ENCODE data around the gene PRKG1. TPM values are rescaled to one million over a fixed set of nuclear protein-coding genes. Genes with fewer than 3 reads are reported as not detected.

PRKG1 gene
- total RNA-seq, 1 experiment from 2014 or later, result 16.5 TPM

GRCh38 chr10:52213321-52213752 is 1139.0 kb downstream of the PRKG1 start (continued):
- TF ChIP-seq, protein P1, sequence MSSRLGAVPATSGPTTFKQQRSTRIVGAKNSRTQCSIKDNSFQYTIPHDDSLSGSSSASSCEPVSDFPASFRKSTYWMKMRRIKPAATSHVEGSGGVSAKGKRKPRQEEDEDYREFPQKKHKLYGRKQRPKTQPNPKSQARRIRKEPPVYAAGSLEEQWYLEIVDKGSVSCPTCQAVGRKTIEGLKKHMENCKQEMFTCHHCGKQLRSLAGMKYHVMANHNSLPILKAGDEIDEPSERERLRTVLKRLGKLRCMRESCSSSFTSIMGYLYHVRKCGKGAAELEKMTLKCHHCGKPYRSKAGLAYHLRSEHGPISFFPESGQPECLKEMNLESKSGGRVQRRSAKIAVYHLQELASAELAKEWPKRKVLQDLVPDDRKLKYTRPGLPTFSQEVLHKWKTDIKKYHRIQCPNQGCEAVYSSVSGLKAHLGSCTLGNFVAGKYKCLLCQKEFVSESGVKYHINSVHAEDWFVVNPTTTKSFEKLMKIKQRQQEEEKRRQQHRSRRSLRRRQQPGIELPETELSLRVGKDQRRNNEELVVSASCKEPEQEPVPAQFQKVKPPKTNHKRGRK (CRISPR knock-in tag; IDR thresholded peaks at IDR 0.05; ENCODE audit: borderline replicate concordance), result no peak

GRCh38 chr10:52215745-52216361 is 1141.6 kb downstream of the PRKG1 start:
- POLR2A ChIA-PET, result interaction anchor here (0.7 to 1.4 kb wide), 2 partner anchors 175 to 186 kb away, joined by 4 read pairs; no protein-coding TSS in a partner anchor
- Mint-ChIP-seq H3K4me3 (no peak overlapping the region), H3K9me3 (no peaks in the 10 kb centered on the region), H3K36me3 (no peaks in the 10 kb centered on the region), H3K4me1 (peaks cover 69% of the 10 kb centered on the region), H3K27me3 (ENCODE audit: low read depth) (no peaks in the 10 kb centered on the region), H3K27ac (no peak overlapping the region)
- CTCF ChIA-PET, result interaction anchor here (1.0 to 1.2 kb wide), 3 partner anchors 177 to 826 kb away, joined by 3 to 4 read pairs (median 3); no protein-coding TSS in a partner anchor
- peak; percentile 35 for ATAC-seq
- DNase-seq (ENCODE audit: low spot score), result no peak
- TF ChIP-seq, protein P2, sequence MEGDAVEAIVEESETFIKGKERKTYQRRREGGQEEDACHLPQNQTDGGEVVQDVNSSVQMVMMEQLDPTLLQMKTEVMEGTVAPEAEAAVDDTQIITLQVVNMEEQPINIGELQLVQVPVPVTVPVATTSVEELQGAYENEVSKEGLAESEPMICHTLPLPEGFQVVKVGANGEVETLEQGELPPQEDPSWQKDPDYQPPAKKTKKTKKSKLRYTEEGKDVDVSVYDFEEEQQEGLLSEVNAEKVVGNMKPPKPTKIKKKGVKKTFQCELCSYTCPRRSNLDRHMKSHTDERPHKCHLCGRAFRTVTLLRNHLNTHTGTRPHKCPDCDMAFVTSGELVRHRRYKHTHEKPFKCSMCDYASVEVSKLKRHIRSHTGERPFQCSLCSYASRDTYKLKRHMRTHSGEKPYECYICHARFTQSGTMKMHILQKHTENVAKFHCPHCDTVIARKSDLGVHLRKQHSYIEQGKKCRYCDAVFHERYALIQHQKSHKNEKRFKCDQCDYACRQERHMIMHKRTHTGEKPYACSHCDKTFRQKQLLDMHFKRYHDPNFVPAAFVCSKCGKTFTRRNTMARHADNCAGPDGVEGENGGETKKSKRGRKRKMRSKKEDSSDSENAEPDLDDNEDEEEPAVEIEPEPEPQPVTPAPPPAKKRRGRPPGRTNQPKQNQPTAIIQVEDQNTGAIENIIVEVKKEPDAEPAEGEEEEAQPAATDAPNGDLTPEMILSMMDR (IDR thresholded peaks at IDR 0.05), result peak; percentile 85
- no peak for TF ChIP-seq HMGXB4 (CRISPR knock-in tag; IDR thresholded peaks at IDR 0.05)

DNA sequence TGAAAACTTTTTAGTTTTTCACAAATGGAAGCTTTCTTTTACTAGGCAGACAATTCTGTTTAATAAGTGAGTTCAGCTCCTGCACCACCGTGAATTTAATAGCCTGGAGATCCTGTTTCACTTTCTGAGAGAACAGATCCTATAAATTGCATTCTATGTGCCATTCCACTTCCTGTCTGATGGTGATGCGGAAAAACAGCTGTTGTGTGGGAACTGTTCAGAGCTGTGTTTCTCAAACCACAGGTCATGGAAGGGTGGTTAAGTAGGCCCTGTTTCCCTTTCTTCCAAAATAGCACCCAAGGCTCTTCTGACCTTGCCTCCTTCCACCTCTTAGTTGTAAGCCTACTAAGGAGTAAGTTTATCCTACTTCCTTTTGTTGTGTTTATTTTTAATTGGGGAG is 1142.6 kb downstream of the PRKG1 start:
- Mint-ChIP-seq H3K4me1 (peaks cover 68% of the 10 kb centered on the region), H3K27ac (no peak overlapping the region), H3K4me3 (no peak overlapping the region), H3K9me3 (no peaks in the 10 kb centered on the region), H3K36me3 (no peaks in the 10 kb centered on the region), H3K27me3 (ENCODE audit: low read depth) (no peaks in the 10 kb centered on the region)
- no peak for ATAC-seq
- POLR2A ChIA-PET, result no interaction called here
- no peak for DNase-seq (ENCODE audit: low spot score)
- CTCF ChIA-PET, result interaction anchor here (0.5 to 1.2 kb wide), 4 partner anchors 178 to 827 kb away, joined by 3 to 4 read pairs (median 3); no protein-coding TSS in a partner anchor
- TF ChIP-seq EMX1 (CRISPR knock-in tag; IDR thresholded peaks at IDR 0.05), result no peak
- TF ChIP-seq FOXP1 (CRISPR knock-in tag; IDR thresholded peaks at IDR 0.05; ENCODE audit: borderline replicate concordance), result no peak
- TF ChIP-seq ZNF232 (CRISPR knock-in tag; IDR thresholded peaks at IDR 0.05), result no peak
- TF ChIP-seq NFE2L1 (CRISPR knock-in tag; IDR thresholded peaks at IDR 0.05), result no peak
- no peak for TF ChIP-seq ARID4B (CRISPR knock-in tag; IDR thresholded peaks at IDR 0.05; ENCODE audit: borderline replicate concordance)

DNA sequence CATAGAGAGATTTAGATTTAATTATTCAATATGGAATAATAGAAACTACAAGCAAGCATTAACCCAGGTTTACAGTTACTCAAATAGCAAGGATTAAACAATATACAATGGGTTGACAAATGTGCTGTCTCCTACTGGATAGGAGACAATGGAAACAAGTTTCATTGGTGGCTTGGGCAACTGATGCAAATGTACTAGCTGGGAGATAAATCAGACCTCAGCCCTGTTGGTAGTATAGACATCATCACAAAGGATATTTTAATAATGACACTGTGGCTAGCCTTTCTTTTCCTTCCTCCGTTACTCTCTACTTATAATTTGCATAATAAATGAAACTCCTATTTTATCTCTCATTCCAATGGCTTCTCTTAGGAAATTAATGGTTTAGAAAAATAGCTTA is 1143.2 kb downstream of the PRKG1 start:
- DNase-seq (ENCODE audit: low spot score) (no peak), ATAC-seq (no peak)
- Mint-ChIP-seq H3K27me3 (ENCODE audit: low read depth) (no peaks in the 10 kb centered on the region), H3K9me3 (no peaks in the 10 kb centered on the region), H3K27ac (no peak overlapping the region), H3K4me1 (peaks cover 61% of the 10 kb centered on the region), H3K36me3 (no peaks in the 10 kb centered on the region), H3K4me3 (no peak overlapping the region)
- CTCF ChIA-PET, result interaction anchor here (0.5 to 1.1 kb wide), 4 partner anchors 177 to 1801 kb away, joined by 3 to 6 read pairs (median 4); no protein-coding TSS in a partner anchor
- POLR2A ChIA-PET, result no interaction called here
- TF ChIP-seq MYBL2 (CRISPR knock-in tag; IDR thresholded peaks at IDR 0.05) (no peak), ZNF317 (CRISPR knock-in tag; IDR thresholded peaks at IDR 0.05; ENCODE audit: borderline replicate concordance, low read depth) (no peak), FOXK1 (CRISPR knock-in tag; IDR thresholded peaks at IDR 0.05) (no peak)

Data from WTC11 (cell line).